Activated naive CD4-positive, alpha-beta T cell treated with anti-CD3 and anti-CD28 coated beads, Interleukin-2, amount 50 U/mL, for 72 hours (primary cell): ENCODE measurements around the gene TRAPPC10. TPM values are rescaled to one million over a fixed set of nuclear protein-coding genes. Genes with fewer than 3 reads are reported as not detected.

Source experiments
- ATAC-seq, 2 donors: fragments of 150-1000 bp; cut with Tn5 transposase; 2 replicates each; pipeline ENCODE4 v1.10.0; 2021; ENCODE audit warnings: mild to moderate bottlenecking in 2 of 2, moderate library complexity in 2 of 2
- DNase-seq, 2 donors: peaks; one replicate each; pipeline ENCODE4 v3.0.0; 2021 to 2022; ENCODE audit warnings: low spot score in 2 of 2
- H3K27ac Mint-ChIP-seq, 2 donors: one replicate each; pipeline ENCODE4 v1.8.0; 2022; ENCODE audit warnings: mild to moderate bottlenecking in 2 of 2, mixed read lengths in 2 of 2
- H3K36me3 Mint-ChIP-seq, 2 donors: one replicate each; pipeline ENCODE4 v1.8.0; 2022; ENCODE audit warnings: mixed read lengths in 2 of 2
- H3K9me3 Mint-ChIP-seq, 2 donors: one replicate each; pipeline ENCODE4 v1.8.0; 2022; ENCODE audit warnings: mixed read lengths in 2 of 2
- total RNA-seq, 2 donors: library from RNA; stranded (reverse); gene quantifications; one replicate each; pipeline ENCODE4 v1.2.3, GENCODE V29; 2022

TRAPPC10 gene
- total RNA-seq, 2 donors from 2014 or later = 49.2 to 59.5 TPM

DNA sequence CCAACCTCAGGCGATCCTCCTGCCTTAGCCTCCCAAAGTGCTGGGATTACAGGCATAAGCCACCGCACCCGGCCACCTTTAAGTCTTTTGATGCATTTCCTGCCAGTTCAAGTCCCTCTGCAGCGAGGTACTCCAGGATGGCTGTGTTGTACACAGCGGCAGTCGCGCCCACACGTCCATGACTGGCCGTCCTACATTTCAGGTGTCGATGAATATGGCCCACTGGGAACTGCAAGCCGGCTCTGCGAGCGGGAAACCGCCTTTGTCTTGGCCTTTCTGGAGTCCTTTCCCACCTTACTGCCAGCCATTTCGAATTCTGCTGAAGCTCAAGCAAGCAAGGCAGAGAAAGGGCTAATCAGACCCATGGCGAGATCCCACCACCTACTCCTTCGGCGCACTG is 34.6 kb downstream of the TRAPPC10 start:
- H3K9me3 Mint-ChIP-seq = no peaks in the 10 kb centered on the region
- ATAC-seq = no peak
- no peak overlapping the region for H3K27ac Mint-ChIP-seq
- peaks cover 0 to 7% of the 10 kb centered on the region in 2 donors for H3K36me3 Mint-ChIP-seq
- no peak for DNase-seq

DNA sequence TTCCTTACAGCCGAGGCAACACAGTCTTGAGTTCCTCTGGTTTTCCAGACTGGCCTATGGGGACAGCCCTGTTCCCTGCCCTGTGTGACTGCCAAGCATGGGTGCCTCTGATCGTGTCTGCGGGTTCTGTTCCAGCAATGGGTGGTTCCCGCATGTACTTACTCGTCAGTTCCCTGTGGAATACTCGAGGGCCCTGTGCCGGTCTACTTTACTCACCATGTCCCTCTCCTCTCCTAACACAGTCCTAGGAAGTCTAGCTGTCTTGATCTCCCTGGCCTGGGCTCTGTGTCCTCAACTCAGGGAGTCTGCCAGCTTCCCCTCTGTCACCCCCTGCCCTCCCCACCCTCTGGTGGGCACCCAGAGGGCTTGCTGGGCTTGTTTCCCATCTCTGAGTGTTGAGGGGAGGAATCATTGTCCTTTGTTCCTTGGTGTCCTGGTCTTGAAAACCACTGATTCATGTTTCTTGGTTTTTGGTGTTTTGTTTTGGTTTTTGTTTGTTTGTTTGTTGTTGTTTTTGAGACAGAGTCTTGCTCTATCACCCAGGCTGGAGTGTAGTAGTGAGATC is 36.0 kb downstream of the TRAPPC10 start:
- H3K36me3 Mint-ChIP-seq = peaks cover 0 to 7% of the 10 kb centered on the region in 2 donors
- no peaks in the 10 kb centered on the region for H3K9me3 Mint-ChIP-seq
- H3K27ac Mint-ChIP-seq = peak overlapping the region; percentile 33 to 74
- ATAC-seq (no peak), DNase-seq (no peak)

DNA sequence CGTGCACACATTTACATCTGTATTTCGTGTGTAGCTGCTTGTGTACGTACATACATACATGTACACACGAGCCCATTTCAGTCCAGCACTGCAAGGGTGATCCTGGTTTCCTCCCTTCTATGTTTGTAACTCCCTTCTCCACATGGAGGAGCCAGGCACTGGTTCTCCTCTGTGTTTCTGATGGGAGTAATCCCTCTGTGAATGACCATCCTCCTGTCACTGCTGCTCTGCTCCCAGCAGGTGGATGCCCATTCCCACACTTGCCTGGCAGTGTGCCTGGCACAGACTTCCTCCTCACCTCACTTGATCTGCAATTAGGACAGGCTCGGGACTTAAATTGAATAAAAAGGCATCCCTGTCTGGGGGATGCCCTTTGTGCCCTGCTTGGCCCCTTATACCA is 37.1 kb downstream of the TRAPPC10 start:
- ATAC-seq (no peak), DNase-seq (no peak)
- peaks cover 0 to 7% of the 10 kb centered on the region in 2 donors for H3K36me3 Mint-ChIP-seq
- H3K27ac Mint-ChIP-seq = peak overlapping the region; percentile 75 to 94
- H3K9me3 Mint-ChIP-seq = no peaks in the 10 kb centered on the region

DNA sequence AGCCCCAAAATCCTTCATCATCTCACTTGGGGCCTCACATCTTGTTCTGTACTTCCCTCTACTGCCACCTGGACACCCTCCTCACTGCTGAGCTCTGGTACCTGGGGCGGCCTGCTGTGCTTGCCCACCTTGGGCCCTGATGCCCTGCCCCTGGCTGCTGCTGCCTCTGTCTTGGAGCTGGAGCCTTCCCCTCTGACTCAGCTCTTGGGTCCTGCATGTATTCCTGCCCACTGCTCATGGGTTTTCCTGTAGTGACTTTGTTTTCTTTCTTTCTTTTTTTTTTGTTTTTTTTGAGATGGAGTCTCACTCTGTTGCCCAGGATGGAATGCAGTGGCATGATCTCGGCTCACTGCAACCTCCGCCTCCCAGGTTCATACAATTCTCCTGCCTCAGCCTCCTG is 37.5 kb downstream of the TRAPPC10 start:
- DNase-seq = no peak
- peak overlapping the region; percentile 75 to 94 for H3K27ac Mint-ChIP-seq
- H3K36me3 Mint-ChIP-seq = peaks cover 0 to 9% of the 10 kb centered on the region in 2 donors
- no peaks in the 10 kb centered on the region for H3K9me3 Mint-ChIP-seq
- no peak for ATAC-seq

DNA sequence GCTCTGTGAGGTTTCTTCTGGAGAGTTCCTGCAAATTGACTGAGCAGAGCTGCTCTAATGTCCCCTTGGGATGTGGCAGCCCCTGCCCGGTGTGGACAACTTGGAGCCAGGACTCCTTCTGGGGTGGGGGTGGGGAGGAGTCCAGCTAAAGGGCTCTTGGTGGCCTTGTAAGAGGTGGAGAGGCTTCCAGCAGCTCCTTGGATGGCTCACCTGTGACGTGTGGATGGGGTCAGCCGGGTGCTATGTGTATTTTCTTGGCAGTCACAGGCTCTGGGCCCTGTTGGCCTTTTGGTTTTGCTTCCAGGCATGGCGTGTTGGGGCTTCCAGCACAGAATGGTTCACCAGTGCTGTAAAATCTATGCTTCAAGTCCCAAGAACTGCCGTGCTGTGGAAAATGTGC is 38.2 kb downstream of the TRAPPC10 start:
- no peaks in the 10 kb centered on the region for H3K9me3 Mint-ChIP-seq
- peak overlapping the region in 1 of 2 donors; percentile 75 for H3K27ac Mint-ChIP-seq
- no peak for DNase-seq
- H3K36me3 Mint-ChIP-seq = peaks cover 0 to 12% of the 10 kb centered on the region in 2 donors
- ATAC-seq = no peak

DNA sequence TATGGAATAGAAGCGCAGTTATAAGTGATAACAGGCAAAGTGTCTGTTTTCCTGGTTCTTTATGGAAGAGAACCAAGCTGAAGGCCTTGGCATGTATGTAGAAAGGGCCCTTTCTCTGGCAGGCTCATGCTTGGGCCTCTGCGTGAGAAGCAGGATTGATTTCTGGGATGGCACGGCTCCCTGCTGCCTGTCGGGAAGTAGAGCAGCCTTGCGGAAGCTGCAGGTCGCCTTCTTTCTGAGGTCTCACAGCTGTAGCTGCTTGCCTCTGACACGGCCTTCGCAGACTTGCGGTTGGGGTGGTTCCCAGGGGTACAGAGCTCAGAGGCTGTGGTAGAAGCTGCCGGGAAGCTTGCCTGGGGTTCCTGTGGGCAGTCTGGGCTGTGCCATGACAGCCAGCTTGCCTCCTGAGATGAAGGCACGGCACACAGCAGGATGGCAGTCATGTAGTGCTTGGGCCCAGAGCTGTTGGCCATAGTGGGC is 39.4 kb downstream of the TRAPPC10 start:
- no peak for ATAC-seq
- peak overlapping the region in 1 of 2 donors; percentile 69 for H3K27ac Mint-ChIP-seq
- no peaks in the 10 kb centered on the region for H3K9me3 Mint-ChIP-seq
- H3K36me3 Mint-ChIP-seq = peaks cover 0 to 12% of the 10 kb centered on the region in 2 donors
- DNase-seq = no peak

DNA sequence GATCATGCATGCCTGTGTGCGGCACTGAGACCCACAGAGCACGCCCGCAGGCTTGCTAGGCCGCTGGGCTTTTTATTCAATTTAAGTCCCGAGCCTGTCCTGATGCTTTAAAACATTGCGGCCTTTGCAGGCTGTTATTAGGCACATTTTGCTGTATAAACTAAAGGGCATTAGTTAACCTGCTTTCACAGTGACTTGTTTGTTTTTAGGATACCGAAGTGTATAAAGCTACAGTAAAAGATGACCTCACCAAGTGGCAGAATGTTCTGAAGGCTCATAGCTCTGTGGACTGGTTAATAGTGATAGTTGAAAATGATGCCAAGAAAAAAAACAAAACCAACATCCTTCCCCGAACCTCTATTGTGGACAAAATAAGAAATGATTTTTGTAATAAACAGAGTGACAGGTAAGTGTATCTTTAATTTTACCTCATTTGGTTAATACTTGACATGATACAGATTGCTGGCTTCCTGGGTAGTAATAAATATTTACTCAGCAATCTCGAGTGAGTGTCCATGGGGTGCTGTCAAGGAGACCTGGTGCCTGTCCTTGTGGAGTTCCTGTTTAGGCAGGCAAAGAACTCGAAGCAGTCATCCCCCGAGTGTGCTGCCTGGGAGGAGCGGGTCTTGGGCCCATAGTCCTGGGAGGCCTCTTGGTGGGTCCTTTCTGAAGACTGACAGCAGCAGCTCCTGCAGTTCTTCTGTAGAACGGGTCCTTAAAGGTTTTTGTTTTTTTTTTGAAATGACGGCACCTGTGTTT is 40.1 kb downstream of the TRAPPC10 start:
- Mint-ChIP-seq H3K27ac (no peak overlapping the region), H3K36me3 (peaks cover 0 to 12% of the 10 kb centered on the region in 2 donors), H3K9me3 (no peaks in the 10 kb centered on the region)
- ATAC-seq (no peak), DNase-seq (no peak)

DNA sequence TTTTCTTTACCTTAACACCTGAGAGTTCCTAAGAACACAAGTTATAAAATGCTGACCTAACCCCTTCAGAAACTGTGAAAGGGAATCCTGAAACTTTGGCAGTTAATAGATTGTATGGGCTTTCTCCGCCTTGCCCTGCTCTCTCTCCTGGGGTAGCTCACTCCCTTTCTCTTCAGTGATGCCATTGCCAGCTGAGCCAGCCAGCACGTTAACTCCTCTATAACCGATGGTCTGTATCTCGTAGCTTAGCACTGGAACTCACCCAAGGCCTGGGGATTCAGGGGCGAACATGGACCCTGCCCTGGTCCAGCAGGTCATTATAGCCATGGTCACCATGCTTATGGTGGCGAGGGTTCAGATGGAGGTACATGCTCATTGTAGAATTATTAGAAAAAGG is 40.7 kb downstream of the TRAPPC10 start:
- Mint-ChIP-seq H3K36me3 (peaks cover 0 to 7% of the 10 kb centered on the region in 2 donors), H3K9me3 (no peaks in the 10 kb centered on the region), H3K27ac (peak overlapping the region in 1 of 2 donors; percentile 3)
- ATAC-seq = no peak
- no peak for DNase-seq

DNA sequence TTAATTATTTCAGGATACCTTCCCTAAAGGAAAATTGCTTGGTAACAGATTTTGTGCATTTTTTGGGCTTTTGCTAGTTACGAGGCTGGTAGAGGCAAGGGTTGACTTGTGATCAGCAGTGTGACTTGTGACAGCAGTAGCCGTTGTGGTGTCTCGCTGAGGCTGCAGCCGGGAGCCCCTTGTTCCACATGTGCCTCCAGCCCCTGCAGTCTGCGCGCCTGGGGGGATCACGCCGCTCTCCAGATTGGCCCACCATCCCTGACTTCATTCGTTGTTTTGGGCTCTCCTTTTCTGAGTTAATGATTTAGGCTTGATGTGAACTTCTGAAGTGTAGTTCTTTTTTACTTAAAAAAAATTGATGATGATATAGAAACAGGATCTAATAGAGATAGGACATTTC is 41.5 kb downstream of the TRAPPC10 start:
- Mint-ChIP-seq H3K27ac (peak overlapping the region in 1 of 2 donors; percentile 31), H3K9me3 (no peaks in the 10 kb centered on the region), H3K36me3 (peaks cover 4 to 5% of the 10 kb centered on the region in 2 donors)
- ATAC-seq (no peak), DNase-seq (no peak)

DNA sequence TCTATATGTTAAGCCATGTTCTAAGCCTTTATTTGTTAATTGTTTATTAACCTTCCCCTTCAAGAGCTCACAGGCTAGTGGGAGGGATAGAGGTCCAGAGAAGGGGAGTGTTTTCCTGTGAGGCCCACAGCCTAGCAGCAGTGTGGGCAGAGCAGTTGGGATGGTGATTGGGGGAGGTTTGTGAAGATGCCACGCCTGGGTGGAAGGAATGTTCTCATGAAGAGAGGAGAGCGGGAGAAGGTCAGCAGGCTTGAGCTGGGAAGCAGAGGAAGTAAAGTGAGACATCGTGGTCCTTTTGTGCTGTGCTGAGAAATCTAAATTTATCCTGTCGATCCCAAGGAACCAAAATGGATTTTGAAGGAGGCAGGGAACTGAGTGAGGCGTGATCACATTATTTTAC is 42.6 kb downstream of the TRAPPC10 start:
- H3K9me3 Mint-ChIP-seq = no peaks in the 10 kb centered on the region
- peak overlapping the region; percentile 33 to 45 for H3K27ac Mint-ChIP-seq
- ATAC-seq = no peak
- H3K36me3 Mint-ChIP-seq = peaks cover 5 to 15% of the 10 kb centered on the region in 2 donors
- DNase-seq = no peak

DNA sequence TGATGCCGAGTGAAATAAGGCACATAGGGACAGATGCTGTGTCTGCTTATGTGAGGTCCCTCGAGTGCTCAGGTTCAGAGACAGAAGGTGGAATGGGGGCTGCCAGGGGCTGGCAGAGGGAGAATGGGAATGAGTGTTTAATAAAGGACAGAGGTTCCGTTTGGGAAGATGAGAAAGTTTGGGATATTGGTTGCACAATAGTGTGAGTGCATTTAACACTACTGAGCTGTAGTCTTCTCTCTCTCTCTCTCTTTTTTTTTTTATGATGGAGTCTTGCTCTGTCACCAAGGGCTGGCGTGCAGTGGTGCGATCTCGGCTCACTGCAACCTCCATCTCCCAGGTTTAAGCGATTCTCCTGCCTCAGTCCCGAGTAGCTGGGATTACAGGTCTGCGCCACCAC is 44.9 kb downstream of the TRAPPC10 start:
- Mint-ChIP-seq H3K36me3 (peaks cover 5 to 17% of the 10 kb centered on the region in 2 donors), H3K27ac (peak overlapping the region; percentile 68 to 93), H3K9me3 (no peaks in the 10 kb centered on the region)
- no peak for ATAC-seq
- no peak for DNase-seq

DNA sequence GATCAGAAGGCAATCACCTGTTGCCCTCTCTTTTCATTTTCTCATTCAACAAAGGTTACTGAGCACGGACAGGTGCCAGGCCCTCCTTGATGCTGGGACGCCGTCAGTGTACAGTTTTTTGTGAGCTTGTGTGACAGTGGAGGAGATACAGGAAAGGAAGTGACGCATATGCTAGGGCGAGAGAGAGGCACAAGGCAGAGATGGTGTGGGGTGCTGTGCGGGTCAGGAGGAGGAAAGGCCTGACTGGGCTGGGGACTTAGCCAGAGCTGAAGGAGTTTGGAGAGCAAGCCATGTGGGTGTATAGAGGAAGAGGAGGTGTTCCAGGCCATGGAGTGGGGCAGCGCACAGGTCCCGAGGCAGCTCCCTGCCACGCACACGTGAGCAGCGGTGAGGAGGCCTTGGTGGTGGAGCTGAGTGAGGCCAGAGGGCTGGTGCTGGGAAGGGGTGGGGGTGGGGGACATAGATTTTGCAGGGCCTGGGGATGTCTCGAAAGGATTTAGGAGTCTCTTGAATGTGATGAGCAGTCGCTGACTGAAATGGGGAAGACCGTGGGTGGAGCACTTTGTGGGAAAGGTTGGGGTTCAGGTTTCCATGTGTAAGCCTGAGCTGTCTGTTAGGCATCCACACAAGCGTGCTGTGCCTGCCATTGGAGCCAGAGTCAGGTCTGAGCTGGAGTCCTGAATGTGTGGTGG is 46.0 kb downstream of the TRAPPC10 start:
- ATAC-seq (peak; percentile 82 to 84), DNase-seq (peak in 1 of 2 donors; percentile 34)
- H3K36me3 Mint-ChIP-seq = peaks cover 5 to 17% of the 10 kb centered on the region in 2 donors
- no peaks in the 10 kb centered on the region for H3K9me3 Mint-ChIP-seq
- H3K27ac Mint-ChIP-seq = peak overlapping the region; percentile 68 to 93

DNA sequence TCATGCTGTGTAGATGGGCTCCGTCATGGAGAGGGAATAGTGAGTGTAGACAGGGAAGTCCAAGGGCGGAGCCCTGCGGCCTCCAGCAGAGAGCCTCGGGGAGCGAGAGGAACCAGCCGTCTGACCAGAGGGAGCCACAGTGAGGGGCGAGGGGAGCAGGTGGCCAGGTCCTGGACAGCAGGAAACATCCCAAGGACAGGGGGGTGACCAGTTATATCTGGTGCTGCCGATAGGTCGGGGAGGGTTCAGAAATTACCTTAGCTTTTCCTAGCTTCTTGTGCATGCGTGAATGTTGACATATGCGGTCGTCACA is 46.5 kb downstream of the TRAPPC10 start:
- peaks cover 5 to 17% of the 10 kb centered on the region in 2 donors for H3K36me3 Mint-ChIP-seq
- no peak for ATAC-seq

DNA sequence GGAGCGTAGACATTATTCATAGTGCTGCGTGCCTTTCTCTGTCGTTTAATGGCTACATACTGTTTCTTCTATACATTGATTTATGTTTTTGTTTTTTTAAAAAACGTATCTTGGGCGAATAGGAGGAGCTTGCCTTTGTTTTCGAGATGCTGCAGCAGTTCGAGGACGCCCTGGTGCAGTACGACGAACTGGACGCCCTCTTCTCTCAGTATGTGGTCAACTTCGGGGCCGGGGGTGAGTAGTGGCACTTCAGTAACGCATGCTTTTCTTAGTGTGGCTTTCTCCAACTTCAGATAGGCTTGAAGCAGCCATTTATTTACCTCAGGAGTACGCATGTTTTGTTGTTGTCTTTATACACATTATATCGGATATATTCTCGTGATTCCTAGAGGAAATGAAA is 46.9 kb downstream of the TRAPPC10 start:
- H3K9me3 Mint-ChIP-seq = no peaks in the 10 kb centered on the region
- H3K27ac Mint-ChIP-seq = no peak overlapping the region
- ATAC-seq = no peak
- peaks cover 5 to 17% of the 10 kb centered on the region in 2 donors for H3K36me3 Mint-ChIP-seq
- no peak for DNase-seq

More for the DNA sequence above, 46.5 kb downstream of the TRAPPC10 start:
- DNase-seq = no peak
- H3K9me3 Mint-ChIP-seq = no peaks in the 10 kb centered on the region
- peak overlapping the region; percentile 68 to 93 for H3K27ac Mint-ChIP-seq

DNA sequence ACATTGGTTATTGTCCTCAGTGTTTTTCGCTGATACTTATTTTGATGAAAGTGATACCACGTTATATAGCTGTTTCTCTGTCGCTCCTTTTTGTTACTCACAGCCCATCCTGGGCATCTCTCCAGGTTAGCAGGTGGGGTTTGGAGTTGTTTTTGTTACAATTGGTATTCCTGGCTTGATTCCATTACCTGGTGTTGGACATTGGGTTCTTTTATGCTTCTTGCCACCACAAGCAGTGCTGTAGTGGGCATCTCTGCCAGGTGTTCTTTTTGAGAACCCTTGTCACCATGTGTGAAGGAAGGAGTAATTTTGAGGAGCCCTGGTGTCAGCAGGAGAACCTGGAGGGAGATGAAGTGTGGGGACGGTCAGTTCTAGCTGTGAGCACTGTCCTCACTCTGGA is 47.6 kb downstream of the TRAPPC10 start:
- Mint-ChIP-seq H3K36me3 (peaks cover 2 to 17% of the 10 kb centered on the region in 2 donors), H3K27ac (peak overlapping the region in 1 of 2 donors; percentile 10)
- ATAC-seq = no peak

DNA sequence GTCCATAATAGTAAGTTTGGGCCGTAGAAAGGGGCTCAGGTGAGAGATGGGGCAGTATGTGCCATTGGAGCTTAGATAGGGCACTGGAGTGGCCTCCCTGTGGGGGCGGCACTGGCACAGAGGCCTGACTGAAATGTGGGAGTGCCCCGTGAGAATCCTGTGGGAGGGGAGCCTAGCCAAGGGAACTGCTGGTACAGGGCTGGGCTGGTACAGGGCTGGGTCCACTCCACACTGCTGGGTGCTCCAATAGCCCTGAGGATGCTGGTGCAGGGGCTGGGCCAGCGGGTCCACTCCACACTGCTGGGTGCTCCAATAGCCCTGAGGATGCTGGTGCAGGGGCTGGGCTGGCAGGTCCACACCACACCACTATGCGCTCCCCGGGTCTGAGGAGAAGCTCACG is 50.3 kb downstream of the TRAPPC10 start:
- DNase-seq (no peak), ATAC-seq (no peak)
- H3K9me3 Mint-ChIP-seq = no peaks in the 10 kb centered on the region
- H3K36me3 Mint-ChIP-seq = peaks cover 12 to 23% of the 10 kb centered on the region in 2 donors
- no peak overlapping the region for H3K27ac Mint-ChIP-seq

More for the DNA sequence above, 47.6 kb downstream of the TRAPPC10 start:
- no peak for DNase-seq
- H3K9me3 Mint-ChIP-seq = no peaks in the 10 kb centered on the region
